H54 (cell line): ENCODE results near the gene TRAPPC12.
"Not testable (repeated sequence)": the region's sequence is repeated elsewhere in the genome, so short reads cannot be mapped to it uniquely, and the experiment has no call there.

ENCODE experiments used
- DNase-seq: peaks from one replicate; pipeline ENCODE4 v3.0.0; 2011; ENCODE audit warnings: low spot score, mixed read lengths; ENCODE audit not compliant: insufficient read length
- FAIRE-seq: peaks from 3 replicates; lab custom pipeline; 2011; peaks lifted over from hg19 to GRCh38; lab: Jason Lieb, UNC
- POLR2A ChIP-seq: IDR thresholded peaks from 2 replicates; pipeline ENCODE4 v1.6.1; 2011; ENCODE audit warnings: low read depth, mild to moderate bottlenecking, low read length

The TRAPPC12 gene

DNA sequence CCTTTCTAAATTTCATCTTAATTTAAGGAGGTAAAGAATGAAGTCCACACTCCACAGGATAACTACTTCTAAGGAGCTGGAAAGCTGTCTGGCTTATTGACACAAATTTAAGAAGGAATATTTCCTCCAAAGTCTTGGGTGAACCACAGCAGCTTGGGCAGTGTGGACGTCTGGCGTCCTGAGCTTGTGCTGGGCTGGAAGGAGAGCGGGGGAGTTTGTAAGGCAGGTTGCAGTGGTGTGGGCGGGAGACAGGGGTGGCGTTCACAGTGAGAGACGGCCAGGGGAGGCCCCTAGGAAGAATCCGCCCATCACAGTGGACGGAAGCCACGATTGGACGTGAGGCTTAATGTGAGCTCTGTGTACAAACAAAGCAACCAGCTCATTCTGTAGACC lies 114.1 kb downstream of the TRAPPC12 start:
- DNase-seq = no peak
- no peak for TF ChIP-seq POLR2A
- FAIRE-seq = no peak

DNA sequence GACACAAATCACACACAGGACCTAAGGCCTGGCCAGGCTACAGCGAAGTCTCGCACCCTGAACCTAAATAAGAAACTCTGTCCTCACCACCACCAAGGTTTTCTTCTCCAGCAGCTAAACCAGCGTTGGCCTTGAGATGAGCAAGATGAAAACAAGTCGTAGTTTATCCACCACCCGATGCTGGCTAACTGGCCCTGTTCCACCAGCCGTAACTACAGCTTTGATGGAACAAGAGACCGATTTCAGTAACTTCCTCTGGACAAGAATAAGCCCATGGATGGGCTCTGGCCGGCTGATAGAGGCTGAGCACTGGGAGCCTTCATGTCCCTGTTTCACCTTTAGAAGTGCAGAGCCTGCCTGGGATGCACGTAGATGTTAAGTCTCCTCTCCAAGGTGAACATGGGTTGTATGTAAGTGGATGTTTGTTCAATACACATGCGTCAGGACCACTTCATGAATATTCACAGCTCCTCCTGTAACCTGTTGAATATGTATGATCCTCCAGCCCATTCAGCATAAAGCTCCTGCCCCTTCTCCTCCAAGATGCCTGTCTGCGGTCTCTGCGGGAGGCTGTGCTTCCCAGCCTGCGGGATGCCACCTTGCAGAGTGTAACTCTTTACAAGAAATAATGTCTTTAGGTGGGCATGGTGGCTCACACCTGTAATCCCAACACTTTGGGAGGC lies 115.6 kb downstream of the TRAPPC12 start:
- DNase-seq = no peak

DNA sequence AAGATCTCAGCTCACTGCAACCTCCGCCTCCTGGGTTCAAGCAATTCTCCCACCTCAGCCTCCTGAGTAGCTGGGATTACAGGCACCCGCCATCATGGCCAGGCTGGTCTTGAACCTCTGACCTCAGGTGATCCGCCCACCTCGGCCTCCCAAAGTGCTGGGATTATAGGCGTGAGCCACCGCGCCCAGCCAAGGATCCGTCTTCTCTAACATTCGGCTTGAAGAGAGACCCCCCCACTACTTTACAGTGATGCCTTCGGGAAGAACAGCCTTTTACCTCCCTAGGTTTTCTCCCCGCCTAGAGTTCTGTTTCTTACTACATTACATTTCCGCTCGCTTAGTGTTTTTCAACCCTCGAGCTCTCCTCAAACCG lies 117.2 kb downstream of the TRAPPC12 start:
- not testable (repeated sequence) for DNase-seq, FAIRE-seq

More for the DNA sequence above, 115.6 kb downstream of the TRAPPC12 start:
- FAIRE-seq = no peak
- no peak for TF ChIP-seq POLR2A

DNA sequence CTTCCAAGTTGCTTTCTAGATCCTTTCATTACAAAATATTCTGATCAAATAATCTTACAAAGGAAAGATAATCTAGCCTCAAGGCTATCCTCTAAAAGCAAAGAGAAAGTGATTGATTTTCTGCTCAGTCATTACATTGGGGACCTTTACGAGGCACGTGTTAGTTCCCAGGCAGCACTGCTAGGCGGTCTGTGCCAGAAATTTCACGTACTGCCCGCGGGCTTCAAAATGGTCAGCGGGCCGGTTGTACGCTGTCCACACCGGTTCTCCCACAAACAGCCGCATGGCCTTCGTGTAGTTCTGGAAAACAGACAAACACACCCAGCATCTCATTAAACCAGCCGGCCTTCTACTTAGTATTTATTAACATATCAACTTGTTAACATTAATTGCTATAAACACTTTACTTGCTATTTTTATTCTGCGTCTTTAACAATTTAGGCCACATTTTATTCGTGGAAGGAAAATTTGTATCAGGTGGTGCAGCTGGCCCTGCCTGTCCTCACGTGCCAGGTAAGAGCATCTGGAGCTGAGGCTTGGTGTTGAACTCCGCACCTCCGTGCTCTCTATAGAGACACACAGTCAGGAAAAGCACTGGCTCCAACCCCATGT lies 119.4 kb downstream of the TRAPPC12 start:
- TF ChIP-seq POLR2A = no peak
- FAIRE-seq = no peak
- no peak for DNase-seq

DNA sequence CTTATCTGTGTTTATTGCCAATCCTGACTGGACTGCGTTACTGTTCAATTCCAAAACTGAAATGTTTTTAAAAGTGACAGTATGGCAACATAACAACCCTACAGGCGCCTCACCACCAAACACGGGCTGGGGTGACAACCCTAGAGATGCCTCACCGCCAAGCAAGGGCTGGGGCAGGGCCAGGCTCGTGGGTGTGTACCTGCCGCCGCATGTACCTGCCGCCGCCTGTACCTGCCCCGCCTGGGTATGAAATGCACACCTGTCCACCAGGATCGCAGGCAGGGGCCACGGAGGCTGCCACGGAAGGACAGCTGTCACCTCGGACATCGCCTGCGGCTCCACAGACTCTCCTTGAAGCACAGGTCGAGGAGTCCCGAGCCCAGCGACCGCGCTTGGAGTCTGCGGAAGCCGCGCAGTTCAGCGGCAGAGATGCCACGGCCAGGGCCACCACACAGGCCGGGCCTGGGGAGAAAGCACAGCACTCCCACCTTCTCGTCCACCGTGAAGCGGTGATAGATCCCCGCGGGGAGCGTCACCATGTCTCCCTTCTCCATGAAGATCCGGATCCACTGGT lies 120.9 kb downstream of the TRAPPC12 start:
- no peak for FAIRE-seq
- no peak for TF ChIP-seq POLR2A
- DNase-seq = no peak

DNA sequence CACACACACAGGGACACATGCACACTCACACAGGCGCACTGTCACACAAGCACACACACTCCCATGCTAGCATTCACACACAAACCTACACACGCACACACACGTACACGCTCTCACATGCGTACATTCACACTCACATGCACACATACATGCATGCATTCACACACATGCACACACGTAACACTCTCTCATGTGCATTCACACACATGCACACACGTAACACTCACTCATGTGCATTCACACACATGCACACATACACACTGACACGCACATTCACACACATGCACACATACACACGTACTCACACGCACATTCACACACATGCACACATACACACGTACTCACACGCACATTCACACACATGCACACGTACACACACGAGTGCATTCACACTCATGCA lies 123.6 kb downstream of the TRAPPC12 start:
- no peak for TF ChIP-seq POLR2A
- FAIRE-seq (no peak), DNase-seq (no peak)

DNA sequence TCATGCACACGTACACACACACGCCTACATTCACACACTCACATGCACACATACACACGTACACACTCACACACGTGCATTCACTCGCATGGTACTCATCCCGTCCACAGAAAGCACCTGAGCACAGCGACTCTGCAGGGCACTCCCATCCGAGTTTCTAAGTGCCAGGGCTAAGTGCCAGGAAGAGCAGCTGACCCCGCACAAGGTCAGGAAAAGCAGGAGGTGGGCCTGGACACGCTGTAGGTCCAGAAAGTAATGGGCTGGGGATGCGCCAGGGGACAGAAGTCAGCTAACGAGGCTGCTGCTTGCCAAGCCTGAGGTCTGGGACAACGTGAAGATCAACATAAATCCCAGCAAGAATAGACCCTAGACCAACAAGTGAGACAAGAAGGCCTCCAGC lies 124.0 kb downstream of the TRAPPC12 start:
- no peak for FAIRE-seq
- DNase-seq = no peak
- TF ChIP-seq POLR2A = no peak

DNA sequence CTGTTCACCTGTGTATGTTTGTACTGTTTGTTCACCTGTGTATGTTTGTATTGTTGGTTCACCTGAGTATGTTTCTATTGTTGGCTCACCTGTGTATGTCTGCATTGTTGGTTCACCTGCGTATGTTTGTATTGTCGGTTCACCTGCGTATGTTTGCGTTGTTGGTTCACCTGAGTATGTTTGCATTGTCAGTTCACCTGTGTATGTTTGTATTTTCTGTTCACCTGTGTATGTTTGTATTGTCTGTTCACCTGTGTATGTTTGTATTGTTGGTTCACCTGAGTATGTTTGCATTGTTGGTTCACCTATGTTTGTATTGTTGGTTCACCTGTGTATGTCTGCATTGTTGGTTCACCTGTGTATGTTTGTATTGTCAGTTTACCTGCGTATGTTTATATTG lies 125.2 kb downstream of the TRAPPC12 start:
- FAIRE-seq (no peak), DNase-seq (no peak)
- TF ChIP-seq POLR2A = no peak

DNA sequence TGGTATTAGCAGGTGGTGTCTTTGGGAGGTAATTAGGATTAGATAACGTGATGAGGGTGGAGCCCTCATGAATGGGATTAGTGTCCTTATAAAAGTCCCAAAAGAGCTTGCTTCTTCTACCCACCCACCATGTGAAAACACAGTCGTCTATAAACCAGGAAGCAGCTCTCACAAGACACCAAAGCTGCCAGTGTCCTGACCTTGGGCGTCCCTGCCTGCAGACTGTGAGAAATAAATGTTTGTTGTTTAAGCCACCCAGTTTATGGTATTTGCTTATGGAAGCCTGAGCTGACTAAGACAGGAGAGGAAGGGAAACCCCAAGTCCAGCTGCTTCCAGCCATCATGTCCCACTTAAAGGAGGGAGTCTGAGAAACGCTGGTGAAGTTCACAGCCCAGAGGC lies 126.3 kb downstream of the TRAPPC12 start:
- no peak for DNase-seq

DNA sequence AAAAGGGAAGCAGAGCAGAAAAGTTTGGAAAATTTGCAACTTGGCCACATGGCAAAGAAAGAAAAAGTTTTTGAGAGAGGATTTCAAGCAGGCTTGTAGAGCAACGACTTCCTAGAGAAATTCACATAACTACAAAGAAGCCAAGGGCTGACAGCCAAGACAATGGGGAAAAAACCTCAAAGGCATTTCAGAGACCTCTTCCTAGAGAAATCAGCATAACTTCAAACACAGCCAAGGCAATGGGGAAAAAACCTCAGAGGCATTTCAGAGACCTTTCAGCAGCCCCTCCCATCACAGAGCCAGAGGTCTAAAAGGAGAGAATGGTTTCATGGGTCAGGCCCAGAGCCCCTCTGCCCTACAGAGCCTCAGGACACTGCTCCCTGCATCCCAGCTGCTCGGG lies 132.6 kb downstream of the TRAPPC12 start:
- no peak for DNase-seq
- no peak for FAIRE-seq
- no peak for TF ChIP-seq POLR2A

More for the DNA sequence above, 126.3 kb downstream of the TRAPPC12 start:
- no peak for TF ChIP-seq POLR2A
- no peak for FAIRE-seq

DNA sequence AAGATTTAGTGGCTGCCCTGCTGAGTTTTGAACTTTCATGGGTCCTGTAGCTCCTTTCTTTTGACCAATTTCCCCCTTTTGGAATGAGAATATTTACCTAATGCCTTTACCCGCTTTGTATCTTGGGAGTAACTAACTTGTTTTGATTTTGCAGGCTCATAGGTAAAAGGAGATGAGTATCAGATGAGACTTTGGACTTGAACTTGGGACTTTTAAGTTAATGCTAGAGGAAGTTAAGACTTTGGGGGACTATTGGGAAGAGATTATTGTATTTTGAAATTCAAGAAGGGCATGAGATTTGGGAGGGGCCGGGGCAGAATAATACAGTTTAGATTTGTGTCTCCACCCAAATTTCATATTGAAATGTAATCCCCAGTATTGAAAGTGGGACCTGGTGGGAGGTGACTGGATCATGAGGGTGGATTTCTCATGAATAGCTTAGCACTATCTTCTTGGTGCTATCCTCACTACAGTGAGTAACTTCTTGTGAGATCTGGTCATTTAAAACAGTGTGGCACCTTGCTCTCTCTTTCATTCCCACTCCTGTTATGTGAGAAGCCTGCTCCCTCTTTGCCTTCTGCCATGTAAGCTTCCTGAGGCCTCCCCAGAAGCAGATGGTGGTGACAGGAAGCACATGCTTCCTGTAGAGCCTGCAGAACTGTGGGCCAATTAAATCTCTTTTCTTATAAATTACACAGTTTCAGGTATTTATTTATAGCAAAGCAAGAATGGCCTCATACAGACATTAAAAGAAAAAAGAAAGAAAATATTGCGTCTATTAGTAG lies 133.7 kb downstream of the TRAPPC12 start:
- TF ChIP-seq POLR2A = no peak
- DNase-seq (no peak), FAIRE-seq (no peak)

DNA sequence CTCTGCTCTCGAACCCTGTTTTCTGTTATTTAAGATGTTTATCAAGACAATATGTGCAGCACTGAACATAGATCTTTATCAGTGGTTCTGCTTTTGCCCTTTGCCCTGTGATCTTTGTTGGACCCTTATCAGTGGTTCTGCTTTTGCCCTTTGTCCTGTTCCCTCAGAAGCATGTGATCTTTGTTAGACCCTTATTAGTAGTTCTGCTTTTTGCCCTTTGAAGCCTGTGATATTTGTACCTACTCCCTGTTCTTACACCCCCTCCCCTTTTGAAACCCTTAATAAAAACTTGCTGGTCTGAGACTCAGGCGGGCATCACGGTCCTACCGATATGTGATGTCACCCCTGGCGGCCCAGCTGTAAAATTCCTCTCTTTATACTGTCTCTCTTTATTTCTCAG lies 135.9 kb downstream of the TRAPPC12 start:
- FAIRE-seq, DNase-seq: not testable (repeated sequence)

DNA sequence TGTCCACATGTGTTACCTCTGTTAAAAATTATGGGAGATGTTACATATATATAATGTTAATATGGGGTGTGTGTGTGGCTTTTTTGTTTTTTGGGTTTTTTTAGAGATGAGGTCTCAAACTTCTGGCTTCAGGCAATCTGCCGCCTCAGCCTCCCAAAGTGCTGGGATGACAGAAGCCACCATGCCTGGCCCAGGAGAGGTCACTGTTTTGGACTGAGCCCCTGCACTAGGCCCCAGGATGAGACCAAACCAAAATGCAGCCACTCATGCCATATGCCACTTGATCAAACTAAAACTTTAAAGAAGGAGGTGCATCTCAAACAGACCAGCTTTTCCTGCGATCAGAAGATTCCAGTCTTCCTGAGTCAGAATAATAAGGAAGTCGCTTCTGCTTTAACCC lies 137.3 kb downstream of the TRAPPC12 start:
- no peak for TF ChIP-seq POLR2A
- DNase-seq (no peak), FAIRE-seq (no peak)

DNA sequence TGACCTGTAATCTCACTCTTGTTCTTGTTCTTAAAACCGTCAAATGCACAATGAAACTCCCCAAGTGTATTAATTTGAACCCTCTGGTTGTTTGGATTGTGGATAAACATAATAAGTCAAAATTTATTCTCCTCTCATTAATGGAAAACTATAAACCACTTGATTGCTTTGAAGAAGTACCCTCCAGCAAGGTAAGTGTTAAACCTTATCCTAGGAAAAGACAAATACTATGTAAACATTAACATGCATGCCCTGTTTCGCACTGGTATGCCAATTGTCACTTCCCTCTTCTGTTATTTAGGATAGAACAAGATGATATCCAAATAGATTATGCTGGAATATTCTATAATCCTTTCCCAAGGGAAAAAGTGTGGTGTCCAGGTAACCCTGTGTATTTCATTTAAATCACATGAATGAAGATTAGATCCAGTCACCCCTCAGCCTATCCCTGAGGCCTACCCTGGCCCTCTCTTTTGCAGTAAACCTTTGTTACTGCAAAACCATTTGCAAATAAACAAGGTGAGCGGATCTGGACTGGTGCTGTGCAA lies 138.5 kb downstream of the TRAPPC12 start:
- no peak for TF ChIP-seq POLR2A
- no peak for DNase-seq
- no peak for FAIRE-seq
